K562 (cell line): Measurements from ENCODE around the gene COL5A3.

Experiments
- ARID3B ChIP-seq: fragments of 250-450 bp; sonication (Bioruptor Pico); IDR thresholded peaks from 2 replicates; pipeline ENCODE4 v1.4.0; 2020; ENCODE audit warnings: borderline replicate concordance
- CTCF ChIP-seq, 3 experiments: IDR thresholded peaks in 2 of 3; conservative IDR thresholded peaks in 1 of 3; 2 replicates each; pipeline ENCODE4 v1.5.1; 2011 to 2012; ENCODE audit warnings: low read length in 3 of 3, mild to moderate bottlenecking in 3 of 3, control low read depth in 2 of 3, improper control_type of control experiment in 1 of 3, inconsistent platforms in 1 of 3, low read depth in 1 of 3, mixed read lengths in 1 of 3, moderate library complexity in 1 of 3; ENCODE audit not compliant: insufficient read depth in 2 of 3
- PYGO2 ChIP-seq: fragments of 450-650 bp; IDR thresholded peaks from 2 replicates; pipeline ENCODE4 v1.6.1; 2016; ENCODE audit warnings: mild to moderate bottlenecking, missing genetic modification characterization, moderate library complexity, missing compliant biosample characterization
- RBM39 ChIP-seq: fragments of 200-400 bp; formaldehyde crosslinking; optimal IDR thresholded peaks from 2 replicates; pipeline ENCODE3; 2018; ENCODE audit warnings: low read depth, low read length
- ZHX1 ChIP-seq: fragments of 150-350 bp; conservative IDR thresholded peaks from 2 replicates; pipeline ENCODE4 v1.6.1; 2014; ENCODE audit warnings: low read length

- TF ChIP-seq CTCF (IDR thresholded peaks at IDR 0.05 in 2 of 3, conservative IDR thresholded peaks at IDR 0.05 in 1 of 3; ENCODE audit: insufficient read depth in 2 of 3, low read depth in 1 of 3, low read length in 3 of 3) (no peak), RBM39 (no peak), ARID3B (CRISPR knock-in tag) (no peak), PYGO2 (tag) (no peak), ZHX1 (no peak)
These were observed 74.6 kb downstream of the COL5A3 start for GRCh38 chr19:9935506-9936325.
